Vagina (tissue), 2 donors: Measurements from ENCODE around the gene OR6X1.

Experiments
- CTCF ChIP-seq, 3 experiments: fragments of 450-650 bp in 2 of 3; fragments of 200-600 bp in 1 of 3; sonication (generic) in 1 of 3; IDR thresholded peaks; one replicate each; pipeline ENCODE4 v1.5.1; 2017 to 2019; ENCODE audit warnings: antibody characterized with exemption in 3 of 3, mild to moderate bottlenecking in 2 of 3, moderate library complexity in 2 of 3
- POLR2A ChIP-seq, 2 donors: fragments of 450-650 bp; IDR thresholded peaks; one replicate each; pipeline ENCODE4 v1.6.1; 2017; ENCODE audit warnings: antibody characterized with exemption in 2 of 2, mild to moderate bottlenecking in 2 of 2, moderate library complexity in 2 of 2
- POLR2AphosphoS5 ChIP-seq, 2 donors: sonication (generic); formaldehyde crosslinking; IDR thresholded peaks; one replicate each; pipeline ENCODE4 v1.9.0; 2017; ENCODE audit warnings: antibody characterized with exemption in 2 of 2, mild to moderate bottlenecking in 2 of 2, low read depth in 1 of 2; ENCODE audit not compliant: insufficient read depth in 1 of 2

DNA sequence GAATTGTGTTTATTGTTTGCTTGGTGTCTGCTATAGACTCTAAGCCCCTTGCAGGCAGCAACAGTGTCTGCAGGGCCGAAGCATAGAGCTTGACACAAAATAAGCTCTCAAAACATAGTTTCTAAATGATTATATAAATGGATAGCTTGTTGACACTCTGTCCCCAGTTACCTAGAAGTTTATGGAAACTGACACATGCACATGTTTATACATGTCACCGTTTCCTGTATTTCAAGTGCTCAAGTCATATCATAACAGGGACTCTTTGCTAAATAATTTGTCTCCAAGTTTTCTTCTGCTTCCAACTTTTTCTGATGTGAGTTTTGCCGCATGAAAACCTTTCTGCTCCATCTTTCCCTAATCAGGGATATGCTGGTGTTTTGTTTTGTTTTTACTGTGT, 3.7 kb upstream of the OR6X1 start:
- TF ChIP-seq CTCF (IDR thresholded peaks at IDR 0.05) = no peak
- TF ChIP-seq POLR2AphosphoS5 (IDR thresholded peaks at IDR 0.05; ENCODE audit: insufficient read depth in 1 of 2, low read depth in 1 of 2) = no peak
- TF ChIP-seq POLR2A (IDR thresholded peaks at IDR 0.05) = no peak
